HepG2 (cell line): ENCODE data around the gene ELAVL3. TPM values are rescaled to one million over a fixed set of nuclear protein-coding genes. Genes with fewer than 3 reads are reported as not detected.

Experiments
- CC2D1A ChIP-seq: sonication (generic); formaldehyde crosslinking; IDR thresholded peaks from 2 replicates; pipeline ENCODE4 v1.8.1; 2023; ENCODE audit warnings: mild to moderate bottlenecking, missing genetic modification reagents
- CCDC6 ChIP-seq: sonication (generic); formaldehyde crosslinking; IDR thresholded peaks from 2 replicates; pipeline ENCODE4 v1.8.1; 2022; ENCODE audit warnings: mild to moderate bottlenecking, missing genetic modification reagents, moderate library complexity
- CENPX ChIP-seq: sonication (generic); formaldehyde crosslinking; IDR thresholded peaks from 2 replicates; pipeline ENCODE4 v1.9.0; 2021; ENCODE audit warnings: mild to moderate bottlenecking, missing genetic modification reagents, moderate library complexity
- FOXJ3 ChIP-seq: sonication (generic); formaldehyde crosslinking; IDR thresholded peaks from 2 replicates; pipeline ENCODE4 v1.4.0; 2020; ENCODE audit warnings: missing genetic modification reagents, mild to moderate bottlenecking, borderline replicate concordance
- LCORL ChIP-seq, 2 experiments: fragments of 450-650 bp in 1 of 2; sonication (generic) in 1 of 2; formaldehyde crosslinking in 1 of 2; IDR thresholded peaks; 2 replicates each; pipeline versions ENCODE4 v1.5.0 to v1.6.1; 2017 to 2020; ENCODE audit warnings: antibody characterized with exemption in 1 of 2, missing genetic modification reagents in 1 of 2
- NR0B2 ChIP-seq: sonication (generic); formaldehyde crosslinking; IDR thresholded peaks from 2 replicates; pipeline ENCODE4 v1.4.0; 2020; ENCODE audit warnings: mild to moderate bottlenecking, missing genetic modification reagents
- PAX8 ChIP-seq: sonication (generic); formaldehyde crosslinking; IDR thresholded peaks from 2 replicates; pipeline ENCODE4 v1.8.0; 2022; ENCODE audit warnings: mild to moderate bottlenecking, missing genetic modification reagents, borderline replicate concordance
- PLSCR1 ChIP-seq: sonication (generic); formaldehyde crosslinking; IDR thresholded peaks from 2 replicates; pipeline ENCODE4 v1.5.0; 2020; ENCODE audit warnings: missing genetic modification reagents, mild to moderate bottlenecking, borderline replicate concordance
- PRMT3 ChIP-seq: sonication (generic); formaldehyde crosslinking; IDR thresholded peaks from 2 replicates; pipeline ENCODE4 v1.8.1; 2022; ENCODE audit warnings: low read depth, mild to moderate bottlenecking, moderate library complexity, missing genetic modification reagents, borderline replicate concordance
- SAFB2 ChIP-seq: sonication (generic); formaldehyde crosslinking; IDR thresholded peaks from 2 replicates; pipeline ENCODE4 v1.5.1; 2020; ENCODE audit warnings: missing genetic modification reagents, low read depth, mild to moderate bottlenecking, borderline replicate concordance
- TEF ChIP-seq: sonication (generic); formaldehyde crosslinking; IDR thresholded peaks from 2 replicates; pipeline ENCODE4 v1.5.0; 2020; ENCODE audit warnings: missing genetic modification reagents
- ZFP82 ChIP-seq: sonication (generic); formaldehyde crosslinking; IDR thresholded peaks from 2 replicates; pipeline ENCODE4 v1.5.1; 2020; ENCODE audit warnings: mild to moderate bottlenecking, missing genetic modification reagents, borderline replicate concordance
- ZNF142 ChIP-seq: sonication (generic); formaldehyde crosslinking; IDR thresholded peaks from 2 replicates; pipeline ENCODE4 v1.4.0; 2020; ENCODE audit warnings: missing genetic modification reagents
- ZNF317 ChIP-seq: sonication (generic); formaldehyde crosslinking; IDR thresholded peaks from 2 replicates; pipeline ENCODE4 v1.5.0; 2020; ENCODE audit warnings: mild to moderate bottlenecking, missing genetic modification reagents
- ZNF598 ChIP-seq: sonication (generic); formaldehyde crosslinking; IDR thresholded peaks from 2 replicates; pipeline ENCODE4 v1.5.1; 2020; ENCODE audit warnings: mild to moderate bottlenecking, missing genetic modification reagents, borderline replicate concordance
- ZNF776 ChIP-seq: sonication (generic); formaldehyde crosslinking; IDR thresholded peaks from 2 replicates; pipeline ENCODE4 v1.4.0; 2020; ENCODE audit warnings: mild to moderate bottlenecking, missing genetic modification reagents
- ZNF850 ChIP-seq: sonication (generic); formaldehyde crosslinking; conservative IDR thresholded peaks from 2 replicates; pipeline ENCODE4 v1.9.0; 2021; ENCODE audit warnings: mild to moderate bottlenecking, missing genetic modification reagents
- polyA plus RNA-seq, 8 experiments: library from polyadenylated mRNA; depleted of rRNA in 3 of 8; stranded (reverse) in 7 of 8; unstranded in 1 of 8; fragments of >200 nt; fragmentation: Illumina TruSeq in 4 of 8; extraction: Trizol in 4 of 8; gene quantifications; 2 replicates each; pipeline versions ENCODE4 v1.2.1 to v1.2.3, GENCODE V29; 2011 to 2016; ENCODE audit warnings: low read depth in 4 of 8, missing spikeins in 1 of 8, mixed read lengths in 1 of 8; ENCODE audit not compliant: insufficient read depth in 1 of 8
- total RNA-seq, 5 experiments: library from RNA; depleted of rRNA; stranded (reverse); fragments of >200 nt; fragmentation: Illumina TruSeq; extraction: Trizol; gene quantifications; 2 replicates each; pipeline ENCODE4 v1.2.3, GENCODE V29; 2016; ENCODE audit warnings: low read depth in 1 of 5

Gene ELAVL3
- total and polyA plus RNA-seq, 2 of the 13 experiments (the other 11 are each of a cell fraction or from before 2014, with no cell fraction given) = 0.03 TPM; not detected in 1

GRCh38 chr19:11528551-11529341 lies 47.9 kb upstream of the ELAVL3 start, which contains the start of gene ECSIT (continued):
- TF ChIP-seq ZNF776 (CRISPR knock-in tag) (no peak), LCORL (IDR thresholded peaks at IDR 0.05) (no peak), LCORL (CRISPR knock-in tag; IDR thresholded peaks at IDR 0.05) (peak; percentile 84), FOXJ3 (CRISPR knock-in tag) (peak; percentile 39; the same call in 1 of the 2 replicates), CC2D1A (CRISPR knock-in tag) (no peak), PRMT3 (CRISPR knock-in tag) (no peak), TEF (CRISPR knock-in tag) (no peak), ZNF850 (CRISPR knock-in tag) (no peak), CCDC6 (CRISPR knock-in tag) (no peak), PAX8 (no peak), ZNF598 (CRISPR knock-in tag) (peak; percentile 91; the same call in 1 of the 2 replicates), PLSCR1 (CRISPR knock-in tag) (no peak), ZNF317 (peak; percentile 87), NR0B2 (CRISPR knock-in tag) (no peak; the same call in 1 of the 2 replicates), ZNF142 (CRISPR knock-in tag) (no peak), CENPX (CRISPR knock-in tag) (no peak), ZFP82 (CRISPR knock-in tag) (no peak), SAFB2 (CRISPR knock-in tag) (no peak)
